WI38 (cell line): ENCODE measurements around the gene FOXA3.

Source experiments
- H3K4me3 ChIP-seq: 2 replicates; pipeline ENCODE4 v1.5.1; 2011; ENCODE audit warnings: low read depth, mild to moderate bottlenecking, control low read depth, low read length
- CTCF ChIP-seq: IDR thresholded peaks from 2 replicates; pipeline ENCODE4 v1.5.1; 2012; ENCODE audit warnings: low read depth, mild to moderate bottlenecking, control low read depth, low read length

The FOXA3 gene

DNA sequence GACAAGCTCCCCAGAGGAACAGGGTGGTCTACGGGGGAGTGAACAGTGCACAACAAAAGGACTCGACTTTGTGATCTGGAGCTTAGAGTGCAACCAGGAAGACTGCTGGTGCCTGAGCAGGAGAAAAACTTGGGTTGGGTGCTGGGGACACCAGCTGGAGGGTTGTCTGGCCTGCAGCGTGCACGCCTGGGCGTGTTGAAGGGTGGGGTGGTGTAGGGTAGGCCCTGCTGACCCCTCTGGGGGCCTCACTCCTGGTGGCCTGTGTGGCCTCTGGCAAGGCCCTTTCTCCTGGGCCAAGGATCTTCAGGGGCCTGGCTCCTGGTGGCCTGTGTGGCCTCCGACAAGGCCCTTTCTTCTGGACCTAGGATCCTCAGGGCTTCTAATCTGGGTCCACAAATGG, 44.4 kb upstream of the FOXA3 start:
- TF ChIP-seq CTCF = no peak
- H3K4me3 ChIP-seq = no peak overlapping the region

DNA sequence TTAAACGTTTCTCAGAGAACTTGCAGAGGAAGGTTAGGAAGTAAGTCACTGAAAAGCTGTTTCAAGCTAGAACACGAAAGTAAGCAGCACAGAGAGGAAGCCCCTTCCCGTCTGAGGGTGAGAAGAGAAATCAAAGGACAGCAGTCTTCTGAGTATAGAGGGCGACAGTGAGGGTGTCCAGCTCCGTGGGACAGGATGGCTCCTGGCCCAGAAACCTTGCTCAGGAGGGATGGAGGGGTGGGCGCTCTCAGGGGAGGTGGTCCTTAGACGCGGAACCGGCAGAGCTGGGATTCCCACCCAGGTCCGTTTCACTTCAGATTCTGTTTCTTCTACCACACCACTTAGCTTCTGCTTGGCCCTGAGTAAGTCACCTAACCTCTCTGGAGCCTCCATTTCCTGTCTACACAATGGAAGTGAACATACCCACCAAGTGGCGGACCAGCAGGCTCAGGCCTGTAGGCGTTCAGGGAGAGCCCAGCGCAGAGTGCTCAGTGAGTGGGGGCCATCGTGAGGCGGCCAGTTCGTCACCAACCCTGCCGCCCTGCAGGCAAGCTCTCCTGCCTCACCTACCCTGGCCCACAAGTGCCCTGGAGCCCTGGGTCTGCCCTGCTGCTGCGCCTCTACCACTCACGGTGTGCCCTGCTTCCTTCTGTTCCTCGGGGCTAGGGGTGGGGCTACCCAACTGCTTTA, 43.6 kb upstream of the FOXA3 start:
- no peak overlapping the region for H3K4me3 ChIP-seq
- TF ChIP-seq CTCF = no peak

DNA sequence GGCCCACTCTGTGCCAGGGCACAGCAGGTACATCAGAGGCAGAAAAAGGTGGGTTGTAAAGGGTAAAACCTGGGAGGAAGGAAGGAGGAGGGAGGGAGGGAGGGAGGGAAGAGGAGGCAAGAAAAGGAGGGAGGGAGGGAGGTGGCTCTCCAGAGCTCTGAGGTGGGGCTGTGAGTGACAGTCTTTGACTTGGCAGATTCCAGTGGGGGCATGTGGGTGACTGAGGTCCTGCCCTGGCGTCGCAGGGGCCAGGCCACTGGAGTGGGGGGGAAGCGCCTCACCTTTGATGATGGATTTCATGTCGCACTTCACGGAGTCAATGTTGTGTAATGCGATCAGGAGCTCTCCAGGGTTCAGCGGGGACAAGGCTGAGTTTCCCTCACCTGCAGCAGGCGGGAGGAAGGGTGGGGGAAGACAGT, 43.0 kb upstream of the FOXA3 start:
- H3K4me3 ChIP-seq = no peak overlapping the region
- no peak for TF ChIP-seq CTCF

DNA sequence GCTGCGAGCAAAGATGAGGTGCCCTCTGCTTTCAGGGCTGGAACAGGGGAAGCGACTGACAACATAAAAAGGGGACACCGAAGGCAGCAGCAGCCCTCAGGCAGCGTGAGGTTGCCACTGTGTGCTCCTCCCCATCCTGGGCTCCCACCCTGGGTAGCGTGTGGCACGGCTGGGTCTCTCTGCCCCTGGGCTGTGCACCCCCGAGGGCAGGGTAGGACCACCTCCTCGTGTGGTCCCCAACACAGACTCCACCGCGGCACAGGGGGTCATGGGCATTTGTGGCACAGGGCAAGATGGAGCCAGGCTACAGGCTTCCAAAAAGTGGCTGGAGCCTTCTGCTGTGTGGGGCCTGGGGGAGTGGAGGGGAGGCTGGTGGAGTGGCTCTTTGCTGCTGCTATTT, 42.6 kb upstream of the FOXA3 start:
- H3K4me3 ChIP-seq = no peak overlapping the region
- no peak for TF ChIP-seq CTCF

DNA sequence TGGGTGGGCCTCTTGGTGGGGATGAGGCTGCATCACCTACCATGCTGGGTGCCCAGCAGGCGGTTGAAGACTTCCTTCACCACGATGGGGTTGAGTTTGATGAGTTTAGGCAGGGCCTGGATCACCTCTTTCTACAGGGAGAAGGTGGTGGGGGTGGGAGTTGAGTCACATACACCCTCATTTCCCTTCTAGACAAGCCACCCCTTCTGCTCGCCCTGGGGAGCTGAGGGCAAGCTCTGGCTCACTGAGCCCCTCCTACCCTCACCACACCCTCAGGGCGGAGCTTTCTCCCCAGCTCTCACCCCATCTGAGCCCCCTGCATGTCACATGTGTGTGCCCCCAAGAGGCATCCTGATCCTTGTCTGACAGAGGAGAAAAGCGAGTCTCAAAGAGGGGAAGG, 41.4 kb upstream of the FOXA3 start:
- no peak overlapping the region for H3K4me3 ChIP-seq
- TF ChIP-seq CTCF = no peak

DNA sequence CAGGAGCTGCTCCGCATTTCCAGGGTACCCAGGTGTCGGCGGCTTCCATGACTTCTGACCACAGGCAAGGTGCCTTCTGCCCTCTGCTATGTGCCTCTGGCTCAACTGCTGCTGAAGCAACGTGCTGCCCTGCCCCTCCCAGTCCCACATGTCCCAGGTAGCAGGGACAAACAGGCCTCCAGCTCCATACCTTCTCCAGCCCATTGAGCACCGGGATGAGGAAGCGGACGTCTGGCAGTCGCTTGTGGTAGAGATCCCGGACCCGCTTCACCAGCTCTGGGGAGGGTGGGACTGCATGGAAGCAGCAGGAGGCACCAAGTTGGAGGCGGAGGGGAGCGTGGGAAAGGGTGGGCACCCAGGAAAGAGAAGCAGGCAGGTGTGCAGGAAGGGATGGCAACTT, 40.9 kb upstream of the FOXA3 start:
- no peak for TF ChIP-seq CTCF
- H3K4me3 ChIP-seq = no peak overlapping the region

- H3K4me3 ChIP-seq = no peak overlapping the region
- no peak for TF ChIP-seq CTCF
Observed at GRCh38 chr19:45824041-45824471, 40.1 kb upstream of the FOXA3 start.
